GM18511 (cell line): ENCODE measurements around the gene CSKMT.
"Not testable (repeated sequence)": the region's sequence is repeated elsewhere in the genome, so short reads cannot be mapped to it uniquely, and the experiment has no call there.

Experiments used
- ATAC-seq: cut with Tn5 transposase; IDR thresholded peaks from one replicate; pipeline ENCODE4 v1.9.1; 2021; ENCODE audit warnings: mild to moderate bottlenecking, moderate library complexity; ENCODE audit not compliant: unreplicated experiment

The CSKMT gene

GRCh38 chr11:62654297-62654696, 10.8 kb upstream of the CSKMT start:
- no peak for ATAC-seq

DNA sequence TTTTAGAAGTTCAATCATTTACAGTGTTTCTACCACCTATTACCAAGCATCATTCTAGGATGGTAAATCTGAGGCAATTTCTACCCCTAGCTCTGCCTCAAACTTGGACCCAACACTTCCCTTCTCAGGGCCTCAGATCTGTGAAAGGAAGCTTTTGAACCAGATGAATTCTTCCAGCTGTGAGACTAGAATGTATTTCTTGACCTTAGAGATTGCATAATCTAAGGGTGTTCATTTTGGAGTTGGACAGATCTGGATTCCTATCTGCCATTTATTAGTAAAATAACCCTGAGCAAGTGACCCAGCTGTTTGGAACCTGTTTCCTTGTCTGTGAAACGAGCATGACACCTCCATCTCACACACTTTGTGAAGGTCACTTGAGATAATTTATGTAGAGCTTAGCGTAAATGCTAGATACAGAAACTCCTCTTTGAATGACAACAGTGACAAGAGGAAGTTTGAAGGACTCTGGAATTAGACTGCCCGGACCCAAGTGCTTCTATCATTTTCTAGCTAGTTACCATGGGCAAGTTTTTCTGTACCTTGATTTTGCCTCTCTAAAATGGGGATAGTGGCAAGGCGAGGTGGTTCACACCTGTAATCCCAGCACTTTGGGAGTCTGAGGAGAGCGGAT, 8.2 kb upstream of the CSKMT start:
- no peak for ATAC-seq

- ATAC-seq, result peak; percentile 40
These were observed 572 bp upstream of the CSKMT start for GRCh38 chr11:62664405-62665074.

- ATAC-seq, result peak; percentile 23
These were observed 617 bp downstream of the CSKMT start for GRCh38 chr11:62665599-62666258.

DNA sequence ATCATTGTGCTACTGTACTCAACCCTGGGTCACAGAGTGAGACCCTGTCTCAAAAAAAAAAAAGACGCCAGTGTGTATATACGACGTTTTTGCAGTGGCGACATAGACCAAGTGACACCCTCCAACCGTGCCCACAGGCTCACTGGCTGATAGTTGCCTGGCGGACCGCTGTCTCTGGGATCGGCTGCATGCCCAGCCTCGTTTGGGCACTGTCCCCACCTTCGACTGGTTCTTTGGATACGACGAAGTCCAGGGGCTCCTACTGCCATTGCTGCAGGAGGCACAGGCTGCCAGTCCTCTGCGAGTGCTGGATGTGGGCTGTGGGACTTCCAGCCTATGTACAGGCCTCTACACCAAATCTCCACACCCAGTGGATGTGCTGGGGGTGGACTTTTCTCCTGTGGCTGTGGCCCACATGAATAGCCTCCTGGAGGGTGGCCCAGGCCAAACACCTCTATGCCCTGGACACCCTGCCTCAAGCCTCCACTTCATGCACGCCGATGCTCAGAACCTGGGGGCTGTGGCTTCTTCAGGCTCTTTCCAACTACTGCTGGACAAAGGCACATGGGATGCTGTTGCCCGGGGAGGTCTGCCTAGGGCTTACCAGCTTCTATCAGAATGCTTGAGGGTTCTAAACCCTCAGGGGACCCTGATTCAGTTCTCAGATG, 1.3 kb downstream of the CSKMT start:
- no peak for ATAC-seq

- ATAC-seq, result no peak
These were observed 2.3 kb downstream of the CSKMT start for GRCh38 chr11:62667460-62667859.

GRCh38 chr11:62669420-62670161, 4.5 kb downstream of the CSKMT start:
- ATAC-seq, result no peak

DNA sequence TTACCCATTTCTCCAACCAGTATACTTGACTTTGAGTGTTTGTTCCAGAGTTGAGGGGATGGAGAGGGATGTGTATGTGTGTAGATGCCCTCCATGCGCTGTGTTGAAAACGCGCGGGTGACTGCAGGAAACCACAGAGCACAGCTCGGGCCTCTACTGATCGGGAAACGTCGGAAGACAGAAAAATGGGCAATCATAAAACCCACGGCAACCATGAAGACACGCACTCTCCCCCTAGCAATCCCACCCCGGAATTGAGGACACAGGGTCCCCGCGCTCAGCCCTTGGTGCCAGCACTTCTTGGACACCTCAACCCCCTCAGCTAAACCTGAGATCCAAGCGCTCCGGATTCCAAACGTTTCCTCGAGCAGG, 6.1 kb downstream of the CSKMT start:
- peak; percentile 17 for ATAC-seq

- peak; percentile 68 for ATAC-seq
These were observed 6.7 kb downstream of the CSKMT start, which contains the start of the genes LBHD1 and UQCC3 for GRCh38 chr11:62671608-62672389. LBHD1 (minus strand) TSS chr11:62672267; CDS start chr11:62670031, 2,236 bp downstream. UQCC3 (plus strand) TSS chr11:62671673; CDS start chr11:62671746, 73 bp downstream.

DNA sequence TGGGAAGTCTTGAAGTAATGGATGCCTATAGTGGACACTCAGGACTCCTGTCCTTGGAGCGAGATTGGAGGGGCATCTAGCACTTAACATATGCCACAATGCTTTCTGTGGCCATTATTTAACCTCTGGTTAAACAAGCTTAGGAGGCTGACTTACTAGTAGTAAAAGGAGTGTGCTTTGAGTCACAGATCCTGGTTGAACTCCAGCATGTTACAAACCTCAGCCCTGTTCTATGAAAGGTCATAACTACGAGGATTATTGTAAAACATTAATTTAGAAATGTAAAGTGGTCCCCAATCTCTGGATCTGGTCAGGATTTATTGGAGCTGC, 8.0 kb downstream of the CSKMT start:
- no peak for ATAC-seq

- not testable (repeated sequence) for ATAC-seq
These were observed 10.3 kb downstream of the CSKMT start for GRCh38 chr11:62675415-62675814.

GRCh38 chr11:62676698-62677097, 11.6 kb downstream of the CSKMT start:
- no peak for ATAC-seq

- ATAC-seq, result no peak
These were observed 12.0 kb downstream of the CSKMT start for GRCh38 chr11:62677156-62677555.

- no peak for ATAC-seq
These were observed 12.6 kb downstream of the CSKMT start for GRCh38 chr11:62677714-62678113.

- ATAC-seq, result peak; percentile 7
These were observed 13.3 kb downstream of the CSKMT start for GRCh38 chr11:62678433-62678769.

DNA sequence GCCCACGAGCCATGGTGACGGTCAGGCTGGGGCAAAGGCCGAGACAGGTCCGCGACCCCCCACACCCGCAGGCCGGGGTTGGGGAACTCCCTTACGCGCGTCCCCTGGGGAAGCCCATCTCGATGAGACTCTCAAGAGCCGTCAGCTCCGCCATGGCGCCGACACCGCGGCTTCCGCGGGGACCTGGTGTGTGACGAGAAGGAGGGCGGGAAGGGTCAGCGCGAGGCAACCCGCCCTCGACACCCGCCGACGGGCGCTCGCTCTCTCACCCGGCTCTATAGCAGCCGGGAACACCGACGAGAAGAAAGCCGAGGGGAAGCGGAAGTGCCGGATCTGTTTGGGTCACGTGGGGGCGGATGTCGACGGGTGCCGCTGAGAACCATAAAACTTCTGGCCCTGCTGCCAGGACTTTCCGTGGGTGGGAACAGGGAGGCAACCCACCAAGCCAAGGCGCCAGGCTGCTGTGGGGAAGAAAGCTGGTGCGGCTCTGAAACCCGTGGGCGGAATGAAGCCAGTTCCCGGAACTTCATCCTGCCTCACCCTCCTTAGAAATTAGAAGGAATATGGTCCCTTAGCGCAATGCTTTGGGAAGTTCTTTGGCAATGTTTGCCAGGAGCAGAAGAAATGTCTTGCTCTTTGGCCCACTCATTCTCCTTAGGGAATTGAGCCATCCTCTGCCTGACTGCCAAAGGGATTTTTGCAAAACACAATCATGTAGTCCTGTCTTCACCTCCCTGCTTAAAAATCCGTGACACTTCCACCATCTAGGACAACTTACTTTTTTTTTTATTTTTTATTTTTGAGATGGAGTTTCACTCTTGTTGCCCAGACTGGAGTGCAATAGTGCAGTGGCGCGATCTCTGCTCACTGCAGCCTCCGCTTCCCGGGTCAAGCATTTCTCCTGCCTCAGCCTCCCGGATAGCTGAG, 13.9 kb downstream of the CSKMT start, which contains the start of gene UBXN1:
UBXN1 (minus strand) TSS at position 304 of the 927 bp plus-strand sequence; CDS start at position 154, 150 bp downstream.
- peak; percentile 83 for ATAC-seq

DNA sequence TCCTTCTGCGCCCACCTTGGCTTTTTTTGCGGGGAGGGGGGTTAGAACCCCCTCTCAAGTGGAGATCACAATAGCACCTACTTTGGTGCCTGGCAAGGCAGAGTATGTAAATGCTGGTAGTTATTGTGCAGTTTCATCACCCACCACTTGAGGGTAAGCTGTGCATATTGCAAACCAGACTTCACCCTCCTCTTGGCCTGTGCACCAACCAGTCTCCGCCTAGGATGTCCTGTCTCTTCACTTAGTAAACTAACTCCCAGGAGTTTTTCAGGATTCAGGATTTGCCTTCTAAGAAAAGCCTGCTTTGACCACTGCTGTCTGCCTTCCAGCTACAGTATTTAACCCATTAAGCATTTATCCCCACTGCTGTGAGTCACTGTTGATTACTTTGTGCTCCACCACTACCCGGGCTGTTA, 15.7 kb downstream of the CSKMT start:
- peak; percentile 50 for ATAC-seq

GRCh38 chr11:62682518-62682917, 17.4 kb downstream of the CSKMT start:
- ATAC-seq, result no peak
